Measurements from ENCODE around the gene UQCC2. TPM values are rescaled to one million over a fixed set of nuclear protein-coding genes. Genes with fewer than 3 reads are reported as not detected.

The UQCC2 gene
- total RNA-seq, 2 experiments from 2014 or later, result 64.9 to 85.3 TPM

- Histone ChIP-seq H3K9me3 (ENCODE audit: low read length) (no peaks in the 10 kb centered on the region), H2AFZ (ENCODE audit: low read length) (no peak overlapping the region), H3K4me1 (ENCODE audit: insufficient read depth, low read length, poor library complexity, severe bottlenecking) (no peaks in the 10 kb centered on the region), H4K20me1 (ENCODE audit: insufficient read depth, low read length) (no peaks in the 10 kb centered on the region), H3K9me2 (ENCODE audit: insufficient read depth, low read length) (no peaks in the 10 kb centered on the region), H3K79me2 (ENCODE audit: insufficient read depth, low read depth, low read length) (no peaks in the 10 kb centered on the region), H3K4me2 (ENCODE audit: low read length) (no peak overlapping the region), H3K27ac (ENCODE audit: low read depth, low read length, poor library complexity, severe bottlenecking) (no peak overlapping the region), H3K36me3 (ENCODE audit: insufficient read depth, low read length) (peaks cover 77% of the 10 kb centered on the region), H3K4me3 (ENCODE audit: low read depth, low read length, poor library complexity, severe bottlenecking) (no peak overlapping the region)
- no TSS peak for BruUV-seq (replicated peaks)
- no peak for DNase-seq (ENCODE audit: low spot score)
- ChIA-PET POLR2A (no interaction called here), CTCF (ENCODE audit: unreplicated experiment) (no interaction called here)
- no peak for TF ChIP-seq EZH2phosphoT487 (IDR thresholded peaks at IDR 0.05; ENCODE audit: borderline replicate concordance, low read depth, low read length)
- intact Hi-C loops (cut with micrococcal nuclease; ENCODE audit: unreplicated experiment), result no loop called here
Measured at GRCh38 chr6:33654831-33655554, 56.5 kb downstream of the UQCC2 start.

- POLR2A ChIA-PET, result no interaction called here
Measured at GRCh38 chr6:33652002-33652401, 59.5 kb downstream of the UQCC2 start.

GRCh38 chr6:33651403-33651802, 60.1 kb downstream of the UQCC2 start:
- ChIA-PET POLR2A (interaction anchor here (0.7 kb wide), 1 partner anchor 110 kb away, joined by 3 read pairs; no protein-coding TSS in a partner anchor), CTCF (ENCODE audit: unreplicated experiment) (no interaction called here)
- Histone ChIP-seq H3K27ac (ENCODE audit: low read depth, low read length, poor library complexity, severe bottlenecking) (no peak overlapping the region), H2AFZ (ENCODE audit: low read length) (no peak overlapping the region), H3K4me3 (ENCODE audit: low read depth, low read length, poor library complexity, severe bottlenecking) (no peak overlapping the region), H3K4me2 (ENCODE audit: low read length) (no peak overlapping the region), H3K79me2 (ENCODE audit: insufficient read depth, low read depth, low read length) (no peaks in the 10 kb centered on the region; the same call in 1 of the 2 replicates), H3K9me2 (ENCODE audit: insufficient read depth, low read length) (no peaks in the 10 kb centered on the region), H3K4me1 (ENCODE audit: insufficient read depth, low read length, poor library complexity, severe bottlenecking) (no peaks in the 10 kb centered on the region), H4K20me1 (ENCODE audit: insufficient read depth, low read length) (no peaks in the 10 kb centered on the region), H3K36me3 (ENCODE audit: insufficient read depth, low read length) (peaks cover 79% of the 10 kb centered on the region), H3K9me3 (ENCODE audit: low read length) (no peaks in the 10 kb centered on the region)
- DNase-seq (ENCODE audit: low spot score), result no peak
- BruUV-seq (replicated peaks), result no TSS peak
- intact Hi-C loops (cut with micrococcal nuclease; ENCODE audit: unreplicated experiment), result no loop called here
- TF ChIP-seq EZH2phosphoT487 (IDR thresholded peaks at IDR 0.05; ENCODE audit: borderline replicate concordance, low read depth, low read length), result no peak
- TF ChIP-seq CTCF (conservative IDR thresholded peaks at IDR 0.05; ENCODE audit: low read length), result no peak

More at GRCh38 chr6:33652002-33652401, 59.5 kb downstream of the UQCC2 start:
- H3K4me1 ChIP-seq (ENCODE audit: insufficient read depth, low read length, poor library complexity, severe bottlenecking), result no peaks in the 10 kb centered on the region
- no peaks in the 10 kb centered on the region; the same call in 1 of the 2 replicates for H3K79me2 ChIP-seq (ENCODE audit: insufficient read depth, low read depth, low read length)
- CTCF ChIA-PET (ENCODE audit: unreplicated experiment), result no interaction called here
- H3K4me3 ChIP-seq (ENCODE audit: low read depth, low read length, poor library complexity, severe bottlenecking), result no peak overlapping the region
- TF ChIP-seq CTCF (conservative IDR thresholded peaks at IDR 0.05; ENCODE audit: low read length), result no peak
- TF ChIP-seq EZH2phosphoT487 (IDR thresholded peaks at IDR 0.05; ENCODE audit: borderline replicate concordance, low read depth, low read length), result no peak
- DNase-seq (ENCODE audit: low spot score), result no peak
- no peak overlapping the region for H3K4me2 ChIP-seq (ENCODE audit: low read length)
- peaks cover 80% of the 10 kb centered on the region for H3K36me3 ChIP-seq (ENCODE audit: insufficient read depth, low read length)
- intact Hi-C loops (cut with micrococcal nuclease; ENCODE audit: unreplicated experiment), result no loop called here
- no peak overlapping the region for H3K27ac ChIP-seq (ENCODE audit: low read depth, low read length, poor library complexity, severe bottlenecking)
- BruUV-seq (replicated peaks), result no TSS peak
- no peaks in the 10 kb centered on the region for H3K9me3 ChIP-seq (ENCODE audit: low read length)
- H4K20me1 ChIP-seq (ENCODE audit: insufficient read depth, low read length), result no peaks in the 10 kb centered on the region
- no peak overlapping the region for H2AFZ ChIP-seq (ENCODE audit: low read length)
- H3K9me2 ChIP-seq (ENCODE audit: insufficient read depth, low read length), result no peaks in the 10 kb centered on the region

Small RNAs within 50 kb of the gene (microRNA-seq; reads per million reads assigned to microRNA genes)
- gene MIR3934 (ENCODE audit: borderline replicate concordance), result 25.0 reads per million, percentile 33 among the genes with 10 or more reads in this experiment

Small RNAs within 50 kb of the gene (small RNA-seq; reads per million reads assigned to genes)
- not detected for gene MIR3934

Other genes starting within 250 kb of the UQCC2 start
- gene BAK1, start 131.4 kb downstream of the UQCC2 start, total RNA-seq (2014; rRNA removed; shearing (Covaris generic)), result 10.6 and 13.9 TPM in 2 replicates
- gene BAK1, start 131.4 kb downstream of the UQCC2 start, total RNA-seq (2022), result 29.9 and 33.8 TPM in 2 replicates
- 47.8 and 56.6 TPM in 2 replicates for gene ITPR3, start 90.4 kb downstream of the UQCC2 start, total RNA-seq (2014; rRNA removed; shearing (Covaris generic))
- 83.5 and 88.6 TPM in 2 replicates for gene ITPR3, start 90.4 kb downstream of the UQCC2 start, total RNA-seq (2022)
- gene IP6K3, start 35.2 kb upstream of the UQCC2 start, total RNA-seq (2014; rRNA removed; shearing (Covaris generic)), result not detected in 2 replicates
- gene IP6K3, start 35.2 kb upstream of the UQCC2 start, total RNA-seq (2022), result not detected in 2 replicates
- gene LEMD2, start 77.4 kb upstream of the UQCC2 start, total RNA-seq (2014; rRNA removed; shearing (Covaris generic)), result 59.2 and 62.2 TPM in 2 replicates
- gene LEMD2, start 77.4 kb upstream of the UQCC2 start, total RNA-seq (2022), result 66.9 and 77.8 TPM in 2 replicates
- not detected in 2 replicates for gene MLN, start 92.3 kb upstream of the UQCC2 start, total RNA-seq (2014; rRNA removed; shearing (Covaris generic))
- not detected in 2 replicates for gene MLN, start 92.3 kb upstream of the UQCC2 start, total RNA-seq (2022)